Measurements from ENCODE around the gene TLCD3A.
A peak's percentile ranks its signal among the peaks of the same experiment; 100 is the strongest.
"Not testable (repeated sequence)": the region's sequence is repeated elsewhere in the genome, so short reads cannot be mapped to it uniquely, and the experiment has no call there.

TLCD3A gene

GRCh38 chr17:732067-732901, at the start of gene TLCD3A:
Gene TLCD3A, plus strand, starts transcription at chr17:732596. Its CDS starts 52 bp downstream, at chr17:732648.
- DNase-seq: no peak

- no peak for DNase-seq
These were observed 49.4 kb upstream of the TLCD3A start for GRCh38 chr17:683040-683439.

GRCh38 chr17:683499-684254, 48.7 kb upstream of the TLCD3A start:
- DNase-seq: no peak

- no peak for DNase-seq
These were observed 47.4 kb upstream of the TLCD3A start for GRCh38 chr17:685006-685405.

GRCh38 chr17:688100-688989, 44.1 kb upstream of the TLCD3A start:
- peak; percentile 3 for DNase-seq

GRCh38 chr17:689556-690275, 42.7 kb upstream of the TLCD3A start:
- no peak for DNase-seq

GRCh38 chr17:690361-690760, 42.0 kb upstream of the TLCD3A start:
- no peak for DNase-seq

- no peak for DNase-seq
These were observed 41.0 kb upstream of the TLCD3A start for GRCh38 chr17:691423-691822.

GRCh38 chr17:692116-692515, 40.3 kb upstream of the TLCD3A start:
- no peak for DNase-seq

GRCh38 chr17:693791-694638, 38.4 kb upstream of the TLCD3A start:
- DNase-seq: no peak

- DNase-seq: no peak
These were observed 36.0 kb upstream of the TLCD3A start for GRCh38 chr17:696369-696768.

GRCh38 chr17:697682-698081, 34.7 kb upstream of the TLCD3A start:
- no peak for DNase-seq

- not testable (repeated sequence) for DNase-seq
These were observed 34.3 kb upstream of the TLCD3A start for GRCh38 chr17:698096-698495.

GRCh38 chr17:699345-699744, 33.1 kb upstream of the TLCD3A start:
- DNase-seq: no peak

- DNase-seq: peak; percentile 24
These were observed 31.8 kb upstream of the TLCD3A start for GRCh38 chr17:700504-701094.

GRCh38 chr17:703081-703875, 29.1 kb upstream of the TLCD3A start:
- DNase-seq: no peak

GRCh38 chr17:704111-704864, 28.1 kb upstream of the TLCD3A start:
- no peak for DNase-seq

- no peak for DNase-seq
These were observed 27.4 kb upstream of the TLCD3A start for GRCh38 chr17:705011-705410.

- DNase-seq: no peak
These were observed 26.5 kb upstream of the TLCD3A start for GRCh38 chr17:705863-706262.
